H1 (cell line): ENCODE results near the gene PIK3R5. TPM values are rescaled to one million over a fixed set of nuclear protein-coding genes. Genes with fewer than 3 reads are reported as not detected.

Experiments
- CTCF ChIA-PET: fragments of 300-600 bp; sonication (Branson Sonifier 250); formaldehyde crosslinking; loops from one replicate; lab custom pipeline; 2021; ENCODE audit not compliant: partially characterized antibody; lab: Charles Lee
- POLR2A ChIA-PET: fragments of 300-600 bp; sonication (Branson Sonifier 250); formaldehyde crosslinking; loops from one replicate; lab custom pipeline; 2021; ENCODE audit warnings: inconsistent platforms; ENCODE audit not compliant: partially characterized antibody; lab: Charles Lee
- DNase-seq, 2 experiments: peaks; one replicate each; pipeline versions ENCODE4 v3.0.0 to v3.0.0-alpha.2; 2010 to 2022; ENCODE audit warnings: low spot score in 2 of 2, low read depth in 1 of 2, mixed read lengths in 1 of 2
- FAIRE-seq: peaks from 2 replicates; lab custom pipeline; 2011; peaks lifted over from hg19 to GRCh38; lab: Jason Lieb, UNC
- H2AFZ ChIP-seq: 2 replicates; pipeline ENCODE4 v1.8.1; 2012; ENCODE audit warnings: low read length, inconsistent platforms
- H2AK5ac ChIP-seq: 2 replicates; pipeline ENCODE4 v1.6.1; 2013; ENCODE audit warnings: low read depth, low read length
- H2BK120ac ChIP-seq: replicated peaks from 2 replicates; pipeline ENCODE3; 2013; ENCODE audit warnings: low read depth, low read length, inconsistent platforms
- H2BK12ac ChIP-seq: 2 replicates; pipeline ENCODE4 v1.6.1; 2013; ENCODE audit warnings: low read depth, low read length
- H2BK15ac ChIP-seq: 2 replicates; pipeline ENCODE4 v1.6.1; 2013; ENCODE audit warnings: low read length
- H2BK20ac ChIP-seq: 2 replicates; pipeline ENCODE4 v1.6.1; 2013; ENCODE audit warnings: low read length
- H2BK5ac ChIP-seq: 2 replicates; pipeline ENCODE4 v1.6.1; 2013; ENCODE audit warnings: low read depth, low read length
- H3K14ac ChIP-seq: 2 replicates; pipeline ENCODE4 v1.6.1; 2013; ENCODE audit warnings: inconsistent platforms; ENCODE audit not compliant: insufficient read length
- H3K18ac ChIP-seq: 2 replicates; pipeline ENCODE4 v1.6.1; 2013; ENCODE audit warnings: low read length; ENCODE audit errors: extremely low read depth
- H3K23ac ChIP-seq: 2 replicates; pipeline ENCODE4 v1.6.1; 2013; ENCODE audit warnings: inconsistent platforms; ENCODE audit not compliant: insufficient read length
- H3K23me2 ChIP-seq: 2 replicates; pipeline ENCODE4 v1.6.1; 2013; ENCODE audit warnings: low read depth, low read length
- H3K27ac ChIP-seq: 2 replicates; pipeline ENCODE4 v1.6.1; 2011; ENCODE audit warnings: low read depth, low read length, inconsistent platforms
- H3K27me3 ChIP-seq, 4 experiments: replicated peaks in 1 of 4; 1 replicate in 1 of 4; 2 replicates in 3 of 4; pipeline versions ENCODE4 v1.6.1 to v1.8.1; 2011 to 2013; ENCODE audit warnings: low read length in 3 of 4, mild to moderate bottlenecking in 3 of 4, inconsistent platforms in 2 of 4, mixed read lengths in 2 of 4, moderate library complexity in 1 of 4; ENCODE audit not compliant: control insufficient read depth in 3 of 4, insufficient read depth in 3 of 4; ENCODE audit errors: extremely low read depth in 1 of 4
- H3K36me3 ChIP-seq, 4 experiments: 2 replicates each; pipeline versions ENCODE4 v1.6.1 to v1.8.1; 2011 to 2013; ENCODE audit warnings: mild to moderate bottlenecking in 4 of 4, low read length in 3 of 4, moderate library complexity in 2 of 4, control low read depth in 1 of 4, inconsistent platforms in 1 of 4; ENCODE audit not compliant: insufficient read depth in 4 of 4, control insufficient read depth in 2 of 4
- H3K4ac ChIP-seq: replicated peaks from 2 replicates; pipeline ENCODE3; 2013; ENCODE audit warnings: low read length, low read depth, mixed read lengths, inconsistent platforms; ENCODE audit not compliant: insufficient read length
- H3K4me1 ChIP-seq, 4 experiments: replicated peaks in 1 of 4; 1 replicate in 1 of 4; 2 replicates in 3 of 4; pipeline versions ENCODE4 v1.6.1 to v1.8.1; 2011 to 2013; ENCODE audit warnings: low read length in 3 of 4, inconsistent platforms in 2 of 4, mixed read lengths in 1 of 4; ENCODE audit not compliant: insufficient read depth in 4 of 4, control insufficient read depth in 3 of 4
- H3K4me2 ChIP-seq, 2 experiments: 2 replicates each; pipeline versions ENCODE4 v1.6.1 to v1.8.1; 2011 to 2013; ENCODE audit warnings: low read depth in 2 of 2, low read length in 2 of 2, control low read depth in 1 of 2, inconsistent platforms in 1 of 2, mild to moderate bottlenecking in 1 of 2; ENCODE audit not compliant: insufficient read depth in 1 of 2
- H3K4me3 ChIP-seq, 4 experiments: fragments of 200-600, 300-600 bp in 1 of 4; sonication (generic), shearing (Covaris generic), sonication (Bioruptor Twin) in 1 of 4; 2 replicates each; pipeline versions ENCODE4 v1.5.1 to v1.8.1; 2011 to 2016; ENCODE audit warnings: low read length in 4 of 4, low read depth in 3 of 4, control low read depth in 2 of 4, inconsistent platforms in 2 of 4, mild to moderate bottlenecking in 2 of 4, mixed read lengths in 1 of 4, moderate library complexity in 1 of 4; ENCODE audit not compliant: insufficient read depth in 2 of 4; ENCODE audit errors: extremely low read depth in 1 of 4
- H3K56ac ChIP-seq: replicated peaks from 2 replicates; pipeline ENCODE3; 2013; ENCODE audit warnings: low read depth, mild to moderate bottlenecking, mixed read lengths, low read length, inconsistent platforms; ENCODE audit not compliant: insufficient read length
- H3K79me1 ChIP-seq: 2 replicates; pipeline ENCODE4 v1.6.1; 2013; ENCODE audit warnings: low read depth, low read length, control low read depth
- H3K79me2 ChIP-seq, 2 experiments: 2 replicates each; pipeline versions ENCODE4 v1.6.1 to v1.8.1; 2012 to 2013; ENCODE audit warnings: low read length in 2 of 2, mild to moderate bottlenecking in 2 of 2, inconsistent platforms in 1 of 2; ENCODE audit not compliant: insufficient read depth in 2 of 2, control insufficient read depth in 1 of 2
- H3K9ac ChIP-seq, 4 experiments: replicated peaks in 1 of 4; 1 replicate in 1 of 4; 2 replicates in 3 of 4; pipeline versions ENCODE4 v1.6.1 to v1.8.1; 2011 to 2013; ENCODE audit warnings: low read depth in 3 of 4, low read length in 3 of 4, control low read depth in 2 of 4, mild to moderate bottlenecking in 2 of 4, moderate library complexity in 2 of 4, inconsistent platforms in 1 of 4; ENCODE audit errors: extremely low read depth in 1 of 4
- H3K9me3 ChIP-seq, 2 experiments: 2 replicates each; pipeline versions ENCODE4 v1.6.1 to v1.8.1; 2012 to 2013; ENCODE audit warnings: mild to moderate bottlenecking in 2 of 2, moderate library complexity in 2 of 2, control low read depth in 1 of 2, inconsistent platforms in 1 of 2, low read depth in 1 of 2, low read length in 1 of 2, mixed read lengths in 1 of 2; ENCODE audit not compliant: insufficient read depth in 2 of 2
- H4K20me1 ChIP-seq, 2 experiments: replicated peaks in 1 of 2; 2 replicates each; pipeline versions ENCODE3 to v1.8.1; 2011 to 2013; ENCODE audit warnings: inconsistent platforms in 2 of 2, low read length in 2 of 2, mild to moderate bottlenecking in 1 of 2; ENCODE audit not compliant: insufficient read depth in 2 of 2, control insufficient read depth in 1 of 2
- H4K5ac ChIP-seq: 2 replicates; pipeline ENCODE4 v1.6.1; 2013; ENCODE audit warnings: low read length, low read depth, mixed read lengths, inconsistent platforms; ENCODE audit not compliant: insufficient read length
- H4K8ac ChIP-seq: 2 replicates; pipeline ENCODE4 v1.8.0; 2013; ENCODE audit warnings: mild to moderate bottlenecking, moderate library complexity, low read length, inconsistent platforms; ENCODE audit not compliant: insufficient read depth; ENCODE audit errors: extremely low read depth
- H4K91ac ChIP-seq: replicated peaks from 2 replicates; pipeline ENCODE3; 2013; ENCODE audit warnings: low read length, mixed read lengths, inconsistent platforms; ENCODE audit not compliant: insufficient read length
- ASH2L ChIP-seq: fragments of 200-600, 300-600 bp; sonication (generic); IDR thresholded peaks from one replicate; pipeline ENCODE4 v1.7.1; 2017; ENCODE audit warnings: low read length
- BCL11A ChIP-seq, 2 experiments: IDR thresholded peaks; one replicate each; pipeline ENCODE4 v1.6.1; 2011; ENCODE audit warnings: low read depth in 2 of 2, low read length in 2 of 2, mild to moderate bottlenecking in 2 of 2
- CEBPB ChIP-seq: IDR thresholded peaks from 2 replicates; pipeline ENCODE4 v1.6.1; 2012; ENCODE audit warnings: low read depth, low read length
- FOSL1 ChIP-seq: IDR thresholded peaks from 2 replicates; pipeline ENCODE4 v1.6.1; 2011; ENCODE audit warnings: mild to moderate bottlenecking, low read depth, low read length, moderate library complexity; ENCODE audit not compliant: insufficient read depth
- GTF2F1 ChIP-seq: IDR thresholded peaks from 2 replicates; pipeline ENCODE4 v1.6.1; 2012; ENCODE audit warnings: low read depth, low read length, improper control_type of control experiment, borderline replicate concordance
- JUN ChIP-seq: IDR thresholded peaks from 2 replicates; pipeline ENCODE4 v1.6.1; 2011; ENCODE audit warnings: low read depth, mild to moderate bottlenecking, improper control_type of control experiment, low read length
- JUND ChIP-seq: IDR thresholded peaks from 2 replicates; pipeline ENCODE4 v1.6.1; 2011; ENCODE audit warnings: mild to moderate bottlenecking, improper control_type of control experiment, low read length
- NRF1 ChIP-seq: IDR thresholded peaks from 2 replicates; pipeline ENCODE4 v1.6.1; 2011; ENCODE audit warnings: mild to moderate bottlenecking, low read depth, low read length, improper control_type of control experiment
- POLR2AphosphoS5 ChIP-seq: IDR thresholded peaks from 2 replicates; pipeline ENCODE4 v1.6.1; 2011; ENCODE audit warnings: low read depth, low read length
- SIRT6 ChIP-seq: IDR thresholded peaks from one replicate; pipeline ENCODE4 v1.7.1; 2012; ENCODE audit warnings: low read length, inconsistent platforms
- SP4 ChIP-seq: IDR thresholded peaks from 2 replicates; pipeline ENCODE4 v1.6.1; 2012; ENCODE audit warnings: low read length, inconsistent platforms
- SUZ12 ChIP-seq: fragments of 200-600 bp; sonication (generic); IDR thresholded peaks from 2 replicates; pipeline ENCODE4 v1.6.1; 2012; ENCODE audit warnings: mild to moderate bottlenecking, inconsistent platforms, low read length, moderate library complexity, mixed read lengths
- YY1 ChIP-seq: IDR thresholded peaks from 2 replicates; pipeline ENCODE4 v1.6.1; 2011; ENCODE audit warnings: low read depth, mild to moderate bottlenecking, low read length
- WGBS, 2 experiments: shearing (Covaris generic) in 1 of 2; methylation state at CpG; one replicate each; pipeline versions ENCODE4 v1.1.6 to v1.1.7; 2013 to 2015; ENCODE audit warnings: low lambda C conversion rate in 2 of 2, mixed read lengths in 2 of 2, inconsistent platforms in 1 of 2, low coverage in 1 of 2, missing lambda C conversion rate in 1 of 2; ENCODE audit not compliant: insufficient replicate concordance in 2 of 2, insufficient coverage in 1 of 2, insufficient read length in 1 of 2; ENCODE audit errors: extremely low coverage in 1 of 2, missing lambda C conversion rate in 1 of 2; 5-methylcytosine and 5-hydroxymethylcytosine counted together
- polyA plus RNA-seq, 7 experiments: library from polyadenylated mRNA; depleted of rRNA in 3 of 7; stranded (reverse) in 5 of 7; unstranded in 2 of 7; fragments of >200 nt in 5 of 7; fragments of 200-250 nt in 2 of 7; gene quantifications; 1 replicate in 5 of 7; 2 replicates in 1 of 7; 4 replicates in 1 of 7; pipeline versions ENCODE4 v1.2.1 to v1.2.3, GENCODE V29; 2011 to 2013; ENCODE audit warnings: missing spikeins in 2 of 7, mixed read lengths in 2 of 7
- total RNA-seq: library from RNA; stranded (reverse); fragmentation: NEBNext Ultra II Directional; extraction: Animal tissue kit (Norgen Biotek cat#: 25700); gene quantifications from 2 replicates; pipeline ENCODE4 v1.2.1, GENCODE V29; 2021

PIK3R5 gene
- total and polyA plus RNA-seq, 2 of the 8 experiments (the other 6 are each of a cell fraction or from before 2014, with no cell fraction given): 2.7 to 4.3 TPM

GRCh38 chr17:8904201-8904600, 61.3 kb downstream of the PIK3R5 start:
- Histone ChIP-seq H4K5ac (no peak overlapping the region), H3K14ac (no peak overlapping the region), H3K4ac (no peak overlapping the region), H3K18ac (no peak overlapping the region), H2BK120ac (no peak overlapping the region), H3K4me3 (no peak overlapping the region), H2AK5ac (no peak overlapping the region), H3K4me1 (peaks cover 0 to 10% (median 5%) of the 10 kb centered on the region in 4 experiments; a peak in 5 of 7 replicates), H2BK20ac (no peak overlapping the region), H2BK5ac (no peak overlapping the region), H3K4me2 (no peak overlapping the region), H2AFZ (no peak overlapping the region), H3K9me3 (no peaks in the 10 kb centered on the region), H4K91ac (no peak overlapping the region), H2BK15ac (no peak overlapping the region), H4K20me1 (no peaks in the 10 kb centered on the region), H3K27ac (no peak overlapping the region), H3K27me3 (no peaks in the 10 kb centered on the region), H2BK12ac (no peak overlapping the region), H3K23me2 (no peaks in the 10 kb centered on the region), H4K8ac (no peak overlapping the region; the same call in 1 of the 2 replicates), H3K9ac (no peak overlapping the region), H3K79me1 (no peaks in the 10 kb centered on the region), H3K36me3 (no peaks in the 10 kb centered on the region), H3K23ac (no peak overlapping the region), H3K79me2 (no peaks in the 10 kb centered on the region), H3K56ac (no peak overlapping the region)
- no peak for TF ChIP-seq GTF2F1
- no peak for TF ChIP-seq YY1
- TF ChIP-seq BCL11A (IDR thresholded peaks at IDR 0.05; ENCODE audit: low read depth in 2 of 2, low read length in 2 of 2): no peak
- TF ChIP-seq SP4: no peak
- TF ChIP-seq FOSL1: no peak
- no peak for TF ChIP-seq SUZ12
- no peak for TF ChIP-seq NRF1
- no peak for TF ChIP-seq SIRT6
- no peak for TF ChIP-seq ASH2L
- no peak for TF ChIP-seq JUND
- no peak for TF ChIP-seq JUN
- TF ChIP-seq CEBPB: no peak
- TF ChIP-seq POLR2AphosphoS5: no peak
- WGBS, 2 experiments: 78% methylated on average over 2 of the region's 2 CpGs; no CpG with 5 or more reads in 1 of the 2 experiments
- CTCF ChIA-PET: interaction anchor here (0.9 to 1.1 kb wide), 2 partner anchors 9 to 94 kb away, joined by 4 to 6 read pairs; no protein-coding TSS in a partner anchor
- FAIRE-seq (no peak), DNase-seq (no peak)
- POLR2A ChIA-PET: no interaction called here
